Esophagus muscularis mucosa (tissue), 3 donors: ENCODE data around the gene CDRT4.
"Not testable (repeated sequence)": the region's sequence is repeated elsewhere in the genome, so short reads cannot be mapped to it uniquely, and the experiment has no call there.

ENCODE experiments used
- EP300 ChIP-seq: sonication (generic); formaldehyde crosslinking; IDR thresholded peaks from one replicate; pipeline ENCODE4 v1.6.1; 2017; ENCODE audit warnings: antibody characterized with exemption
- POLR2AphosphoS5 ChIP-seq, 2 donors: sonication (generic); formaldehyde crosslinking; IDR thresholded peaks; one replicate each; pipeline ENCODE4 v1.6.1; 2017; ENCODE audit warnings: antibody characterized with exemption in 2 of 2

GRCh38 chr17:15439205-15439985 lies 28.0 kb downstream of the CDRT4 start:
- not testable (repeated sequence) for TF ChIP-seq POLR2AphosphoS5 (IDR thresholded peaks at IDR 0.05); EP300
